SK-N-SH treated with all-trans-retinoic acid at 6 μM for 48 hours (cell line): ENCODE data around the gene FAM135A.

Source experiments
- ATAC-seq: fragments of 200-7000 bp; cut with Tn5 transposase; 3 replicates; pipeline ENCODE4 v1.9.1; 2020; ENCODE audit warnings: mild to moderate bottlenecking, moderate library complexity
- ARNTL ChIP-seq: fragments of 450-650 bp; formaldehyde crosslinking; IDR thresholded peaks from 2 replicates; pipeline ENCODE4 v1.5.0; 2020; ENCODE audit warnings: low read depth, mild to moderate bottlenecking, moderate library complexity, borderline replicate concordance
- CREB5 ChIP-seq: fragments of 250-450 bp; sonication (Bioruptor Pico); IDR thresholded peaks from 2 replicates; pipeline ENCODE4 v1.5.1; 2020; ENCODE audit warnings: low read depth, mild to moderate bottlenecking, moderate library complexity
- CSDC2 ChIP-seq: fragments of 250-450 bp; sonication (Bioruptor Pico); IDR thresholded peaks from 2 replicates; pipeline ENCODE4 v1.5.0; 2020; ENCODE audit warnings: mild to moderate bottlenecking, moderate library complexity
- ESRRG ChIP-seq: fragments of 250-450 bp; sonication (Bioruptor Pico); IDR thresholded peaks from 2 replicates; pipeline ENCODE4 v1.6.1; 2021; ENCODE audit warnings: mild to moderate bottlenecking
- GLIS3 ChIP-seq: fragments of 250-450 bp; sonication (Bioruptor Pico); IDR thresholded peaks from 2 replicates; pipeline ENCODE4 v1.5.0; 2020; ENCODE audit warnings: mild to moderate bottlenecking, moderate library complexity
- ISL1 ChIP-seq: fragments of 250-450 bp; sonication (Bioruptor Pico); IDR thresholded peaks from 2 replicates; pipeline ENCODE4 v2.1.2; 2022; ENCODE audit warnings: mild to moderate bottlenecking, moderate library complexity
- TOX ChIP-seq: fragments of 250-450 bp; sonication (Bioruptor Pico); IDR thresholded peaks from 2 replicates; pipeline ENCODE4 v1.8.0; 2021; ENCODE audit warnings: mild to moderate bottlenecking, moderate library complexity, borderline replicate concordance
- ZC3H10 ChIP-seq: fragments of 250-450 bp; sonication (Bioruptor Pico); IDR thresholded peaks from 2 replicates; pipeline ENCODE4 v1.5.1; 2021; ENCODE audit warnings: mild to moderate bottlenecking, moderate library complexity
- ZNF70 ChIP-seq: fragments of 450-650 bp; formaldehyde crosslinking; IDR thresholded peaks from 2 replicates; pipeline ENCODE4 v1.5.0; 2020; ENCODE audit warnings: mild to moderate bottlenecking, moderate library complexity
- ZNF8 ChIP-seq: fragments of 450-650 bp; formaldehyde crosslinking; IDR thresholded peaks from 2 replicates; pipeline ENCODE4 v1.5.0; 2020; ENCODE audit warnings: mild to moderate bottlenecking, moderate library complexity
- TF ChIP-seq, protein P1 (sequence below): fragments of 250-450 bp; sonication (Bioruptor Pico); IDR thresholded peaks from 2 replicates; pipeline ENCODE4 v1.8.0; 2020; ENCODE audit warnings: mild to moderate bottlenecking, moderate library complexity, borderline replicate concordance
- TF ChIP-seq, protein P2 (sequence below): fragments of 250-450 bp; sonication (Bioruptor Pico); IDR thresholded peaks from 2 replicates; pipeline ENCODE4 v1.5.1; 2021; ENCODE audit warnings: mild to moderate bottlenecking, moderate library complexity
- TF ChIP-seq, protein P3 (sequence below): fragments of 250-450 bp; sonication (Bioruptor Pico); IDR thresholded peaks from 2 replicates; pipeline ENCODE4 v1.8.0; 2021; ENCODE audit warnings: low read depth, mild to moderate bottlenecking, moderate library complexity, borderline replicate concordance
- TF ChIP-seq, protein P4 (sequence below): fragments of 250-450 bp; sonication (Bioruptor Pico); IDR thresholded peaks from 2 replicates; pipeline ENCODE4 v1.5.0; 2020; ENCODE audit warnings: mild to moderate bottlenecking, moderate library complexity

The FAM135A gene

GRCh38 chr6:70395301-70395672 is 18.0 kb upstream of the FAM135A start (continued):
- no peak for TF ChIP-seq CREB5 (CRISPR knock-in tag)

- ATAC-seq = no peak
- no peak for TF ChIP-seq CSDC2 (CRISPR knock-in tag)
- no peak for TF ChIP-seq ESRRG (CRISPR knock-in tag)
- TF ChIP-seq, protein P1, sequence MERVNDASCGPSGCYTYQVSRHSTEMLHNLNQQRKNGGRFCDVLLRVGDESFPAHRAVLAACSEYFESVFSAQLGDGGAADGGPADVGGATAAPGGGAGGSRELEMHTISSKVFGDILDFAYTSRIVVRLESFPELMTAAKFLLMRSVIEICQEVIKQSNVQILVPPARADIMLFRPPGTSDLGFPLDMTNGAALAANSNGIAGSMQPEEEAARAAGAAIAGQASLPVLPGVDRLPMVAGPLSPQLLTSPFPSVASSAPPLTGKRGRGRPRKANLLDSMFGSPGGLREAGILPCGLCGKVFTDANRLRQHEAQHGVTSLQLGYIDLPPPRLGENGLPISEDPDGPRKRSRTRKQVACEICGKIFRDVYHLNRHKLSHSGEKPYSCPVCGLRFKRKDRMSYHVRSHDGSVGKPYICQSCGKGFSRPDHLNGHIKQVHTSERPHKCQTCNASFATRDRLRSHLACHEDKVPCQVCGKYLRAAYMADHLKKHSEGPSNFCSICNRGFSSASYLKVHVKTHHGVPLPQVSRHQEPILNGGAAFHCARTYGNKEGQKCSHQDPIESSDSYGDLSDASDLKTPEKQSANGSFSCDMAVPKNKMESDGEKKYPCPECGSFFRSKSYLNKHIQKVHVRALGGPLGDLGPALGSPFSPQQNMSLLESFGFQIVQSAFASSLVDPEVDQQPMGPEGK (CRISPR knock-in tag) = no peak
- TF ChIP-seq ZNF70 (CRISPR knock-in tag) = no peak
- TF ChIP-seq, protein P2, sequence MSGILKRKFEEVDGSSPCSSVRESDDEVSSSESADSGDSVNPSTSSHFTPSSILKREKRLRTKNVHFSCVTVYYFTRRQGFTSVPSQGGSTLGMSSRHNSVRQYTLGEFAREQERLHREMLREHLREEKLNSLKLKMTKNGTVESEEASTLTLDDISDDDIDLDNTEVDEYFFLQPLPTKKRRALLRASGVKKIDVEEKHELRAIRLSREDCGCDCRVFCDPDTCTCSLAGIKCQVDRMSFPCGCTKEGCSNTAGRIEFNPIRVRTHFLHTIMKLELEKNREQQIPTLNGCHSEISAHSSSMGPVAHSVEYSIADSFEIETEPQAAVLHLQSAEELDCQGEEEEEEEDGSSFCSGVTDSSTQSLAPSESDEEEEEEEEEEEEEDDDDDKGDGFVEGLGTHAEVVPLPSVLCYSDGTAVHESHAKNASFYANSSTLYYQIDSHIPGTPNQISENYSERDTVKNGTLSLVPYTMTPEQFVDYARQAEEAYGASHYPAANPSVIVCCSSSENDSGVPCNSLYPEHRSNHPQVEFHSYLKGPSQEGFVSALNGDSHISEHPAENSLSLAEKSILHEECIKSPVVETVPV (CRISPR knock-in tag) = no peak
- TF ChIP-seq ZC3H10 = no peak
- no peak for TF ChIP-seq ZNF8 (CRISPR knock-in tag)
- no peak for TF ChIP-seq ISL1 (CRISPR knock-in tag)
Observed at GRCh38 chr6:70396163-70396562, 17.1 kb upstream of the FAM135A start.

GRCh38 chr6:70396796-70397729 is 16.2 kb upstream of the FAM135A start:
- no peak for ATAC-seq
- no peak for TF ChIP-seq TOX
- no peak for TF ChIP-seq GLIS3 (CRISPR knock-in tag)
- TF ChIP-seq, protein P2 (CRISPR knock-in tag) = no peak
- TF ChIP-seq, protein P3, sequence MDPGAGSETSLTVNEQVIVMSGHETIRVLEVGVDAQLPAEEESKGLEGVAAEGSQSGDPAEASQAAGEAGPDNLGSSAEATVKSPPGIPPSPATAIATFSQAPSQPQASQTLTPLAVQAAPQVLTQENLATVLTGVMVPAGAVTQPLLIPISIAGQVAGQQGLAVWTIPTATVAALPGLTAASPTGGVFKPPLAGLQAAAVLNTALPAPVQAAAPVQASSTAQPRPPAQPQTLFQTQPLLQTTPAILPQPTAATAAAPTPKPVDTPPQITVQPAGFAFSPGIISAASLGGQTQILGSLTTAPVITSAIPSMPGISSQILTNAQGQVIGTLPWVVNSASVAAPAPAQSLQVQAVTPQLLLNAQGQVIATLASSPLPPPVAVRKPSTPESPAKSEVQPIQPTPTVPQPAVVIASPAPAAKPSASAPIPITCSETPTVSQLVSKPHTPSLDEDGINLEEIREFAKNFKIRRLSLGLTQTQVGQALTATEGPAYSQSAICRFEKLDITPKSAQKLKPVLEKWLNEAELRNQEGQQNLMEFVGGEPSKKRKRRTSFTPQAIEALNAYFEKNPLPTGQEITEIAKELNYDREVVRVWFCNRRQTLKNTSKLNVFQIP (CRISPR knock-in tag) = no peak
- TF ChIP-seq, protein P4, sequence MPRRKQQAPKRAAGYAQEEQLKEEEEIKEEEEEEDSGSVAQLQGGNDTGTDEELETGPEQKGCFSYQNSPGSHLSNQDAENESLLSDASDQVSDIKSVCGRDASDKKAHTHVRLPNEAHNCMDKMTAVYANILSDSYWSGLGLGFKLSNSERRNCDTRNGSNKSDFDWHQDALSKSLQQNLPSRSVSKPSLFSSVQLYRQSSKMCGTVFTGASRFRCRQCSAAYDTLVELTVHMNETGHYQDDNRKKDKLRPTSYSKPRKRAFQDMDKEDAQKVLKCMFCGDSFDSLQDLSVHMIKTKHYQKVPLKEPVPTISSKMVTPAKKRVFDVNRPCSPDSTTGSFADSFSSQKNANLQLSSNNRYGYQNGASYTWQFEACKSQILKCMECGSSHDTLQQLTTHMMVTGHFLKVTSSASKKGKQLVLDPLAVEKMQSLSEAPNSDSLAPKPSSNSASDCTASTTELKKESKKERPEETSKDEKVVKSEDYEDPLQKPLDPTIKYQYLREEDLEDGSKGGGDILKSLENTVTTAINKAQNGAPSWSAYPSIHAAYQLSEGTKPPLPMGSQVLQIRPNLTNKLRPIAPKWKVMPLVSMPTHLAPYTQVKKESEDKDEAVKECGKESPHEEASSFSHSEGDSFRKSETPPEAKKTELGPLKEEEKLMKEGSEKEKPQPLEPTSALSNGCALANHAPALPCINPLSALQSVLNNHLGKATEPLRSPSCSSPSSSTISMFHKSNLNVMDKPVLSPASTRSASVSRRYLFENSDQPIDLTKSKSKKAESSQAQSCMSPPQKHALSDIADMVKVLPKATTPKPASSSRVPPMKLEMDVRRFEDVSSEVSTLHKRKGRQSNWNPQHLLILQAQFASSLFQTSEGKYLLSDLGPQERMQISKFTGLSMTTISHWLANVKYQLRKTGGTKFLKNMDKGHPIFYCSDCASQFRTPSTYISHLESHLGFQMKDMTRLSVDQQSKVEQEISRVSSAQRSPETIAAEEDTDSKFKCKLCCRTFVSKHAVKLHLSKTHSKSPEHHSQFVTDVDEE (CRISPR knock-in tag) = no peak
- TF ChIP-seq, all 23 proteins: peak for 0

GRCh38 chr6:70398783-70399728 is 14.3 kb upstream of the FAM135A start:
- peak; percentile 60; the same call in 2 of the 3 replicates for ATAC-seq

More at GRCh38 chr6:70398783-70399728, 14.3 kb upstream of the FAM135A start:
- TF ChIP-seq ARNTL (CRISPR knock-in tag) = no peak
- 0 out of 2 replicates have a peak, but pooled peaks have one; percentile 7 for TF ChIP-seq ISL1 (CRISPR knock-in tag)
- TF ChIP-seq, all 23 proteins: peak for 1
